Neural cell (in vitro differentiated cells): ENCODE measurements around the gene PPIG. TPM values are rescaled to one million over a fixed set of nuclear protein-coding genes. Genes with fewer than 3 reads are reported as not detected.

Source experiments
- H2AFZ ChIP-seq: fragments of 200-600, 300-800 bp; sonication (generic), shearing (Covaris generic); 2 replicates; pipeline ENCODE4 v1.6.0; 2014; ENCODE audit warnings: low read depth, mild to moderate bottlenecking, antibody characterized with exemption, low read length, moderate library complexity
- H3F3A ChIP-seq: fragments of 200-600 bp; shearing (Covaris generic); 2 replicates; pipeline ENCODE4 v1.6.1; 2016; ENCODE audit warnings: mild to moderate bottlenecking, moderate library complexity, mixed read lengths, antibody characterized with exemption, low read length; ENCODE audit not compliant: insufficient read depth, poor library complexity, severe bottlenecking
- H3K27ac ChIP-seq: fragments of 200-600, 300-800 bp; sonication (generic), shearing (Covaris generic); 2 replicates; pipeline ENCODE4 v1.5.1; 2014; ENCODE audit warnings: mild to moderate bottlenecking, low read length, moderate library complexity
- H3K27me3 ChIP-seq: fragments of 300-800, 200-600 bp; sonication (generic), shearing (Covaris generic); 2 replicates; pipeline ENCODE4 v1.6.0; 2014; ENCODE audit warnings: mild to moderate bottlenecking, low read depth, low read length, moderate library complexity; ENCODE audit not compliant: insufficient read depth
- H3K36me3 ChIP-seq: fragments of 300-800, 200-600 bp; sonication (generic), shearing (Covaris generic); 2 replicates; pipeline ENCODE4 v1.5.1; 2014; ENCODE audit warnings: mild to moderate bottlenecking, antibody characterized with exemption, low read length, moderate library complexity; ENCODE audit not compliant: insufficient read depth
- H3K4me2 ChIP-seq: fragments of 300-800, 200-600 bp; sonication (generic), shearing (Covaris generic); 2 replicates; pipeline ENCODE4 v1.6.0; 2014; ENCODE audit warnings: mild to moderate bottlenecking, low read length
- H3K4me3 ChIP-seq: fragments of 300-800, 200-600 bp; sonication (generic), shearing (Covaris generic); 2 replicates; pipeline ENCODE4 v1.5.1; 2014; ENCODE audit warnings: mild to moderate bottlenecking, low read length, moderate library complexity
- H3K79me2 ChIP-seq: fragments of 200-600 bp; shearing (Covaris generic); replicated peaks from 2 replicates; pipeline ENCODE4 v1.6.0; 2014; ENCODE audit warnings: mild to moderate bottlenecking, low read length, moderate library complexity; ENCODE audit not compliant: insufficient read depth
- H3K9ac ChIP-seq: fragments of 300-800, 200-600 bp; sonication (generic), shearing (Covaris generic); 2 replicates; pipeline ENCODE4 v1.6.1; 2016; ENCODE audit warnings: mild to moderate bottlenecking, low read length, mixed read lengths
- H3K9me2 ChIP-seq: fragments of 200-600 bp; shearing (Covaris generic); 2 replicates; pipeline ENCODE4 v1.6.1; 2016; ENCODE audit warnings: mild to moderate bottlenecking, low read length, mixed read lengths; ENCODE audit not compliant: insufficient read depth
- H3K9me3 ChIP-seq: fragments of 200-600, 300-800 bp; sonication (generic), shearing (Covaris generic); 2 replicates; pipeline ENCODE4 v1.6.1; 2016; ENCODE audit warnings: mild to moderate bottlenecking, mixed run types, low read length, moderate library complexity, mixed read lengths
- H4K20me1 ChIP-seq: fragments of 200-600 bp; shearing (Covaris generic); 2 replicates; pipeline ENCODE4 v1.6.1; 2016; ENCODE audit warnings: mild to moderate bottlenecking, mixed run types; ENCODE audit not compliant: insufficient read depth
- CTCF ChIP-seq: fragments of 450-650 bp; IDR thresholded peaks from 2 replicates; pipeline ENCODE4 v1.5.1; 2014; ENCODE audit warnings: antibody characterized with exemption, mild to moderate bottlenecking, moderate library complexity; ENCODE audit not compliant: poor library complexity, severe bottlenecking
- EP300 ChIP-seq: fragments of 450-650 bp; conservative IDR thresholded peaks from 2 replicates; pipeline ENCODE4 v1.6.1; 2014; ENCODE audit warnings: antibody characterized with exemption, mild to moderate bottlenecking, moderate library complexity; ENCODE audit not compliant: poor library complexity, severe bottlenecking
- EZH2 ChIP-seq: fragments of 200-600, 300-800 bp; shearing (Covaris generic), sonication (generic); IDR thresholded peaks from 2 replicates; pipeline ENCODE4 v1.6.1; 2014; ENCODE audit warnings: antibody characterized with exemption, low read length, borderline replicate concordance, mild to moderate bottlenecking; ENCODE audit not compliant: insufficient read depth, poor library complexity, severe bottlenecking
- MXI1 ChIP-seq: fragments of 450-650 bp; conservative IDR thresholded peaks from 2 replicates; pipeline ENCODE4 v1.6.1; 2014; ENCODE audit warnings: antibody characterized with exemption, mild to moderate bottlenecking; ENCODE audit not compliant: poor library complexity, severe bottlenecking
- POLR2AphosphoS5 ChIP-seq: IDR thresholded peaks from 2 replicates; pipeline ENCODE4 v1.6.1; 2012
- RAD21 ChIP-seq: fragments of 450-650 bp; conservative IDR thresholded peaks from 2 replicates; pipeline ENCODE4 v1.6.1; 2014; ENCODE audit warnings: antibody characterized with exemption, mild to moderate bottlenecking, moderate library complexity
- REST ChIP-seq: IDR thresholded peaks from 2 replicates; pipeline ENCODE4 v1.6.1; 2012; ENCODE audit warnings: borderline replicate concordance
- SMC3 ChIP-seq: fragments of 450-650 bp; conservative IDR thresholded peaks from 2 replicates; pipeline ENCODE4 v1.6.1; 2014; ENCODE audit warnings: antibody characterized with exemption, mild to moderate bottlenecking, moderate library complexity; ENCODE audit not compliant: poor library complexity
- TAF1 ChIP-seq: IDR thresholded peaks from 2 replicates; pipeline ENCODE4 v1.6.1; 2012; ENCODE audit warnings: low read depth
- polyA plus RNA-seq: library from polyadenylated mRNA; depleted of rRNA; stranded (reverse); fragments of >200 nt; gene quantifications from 2 replicates; pipeline ENCODE4 v1.2.3, GENCODE V29; 2014

PPIG gene
- polyA plus RNA-seq, 1 donor from 2014 or later: 45.0 TPM

GRCh38 chr2:169599568-169599967 is 15.4 kb downstream of the PPIG start:
- H4K20me1 ChIP-seq: no peaks in the 10 kb centered on the region
- no peak overlapping the region for H3K4me2 ChIP-seq

GRCh38 chr2:169609264-169609663 is 25.1 kb downstream of the PPIG start:
- Histone ChIP-seq H3K4me2 (no peak overlapping the region), H3K9me3 (no peaks in the 10 kb centered on the region), H3K27me3 (no peaks in the 10 kb centered on the region), H3K79me2 (no peaks in the 10 kb centered on the region), H2AFZ (no peak overlapping the region), H3F3A (no peaks in the 10 kb centered on the region), H4K20me1 (no peaks in the 10 kb centered on the region), H3K4me3 (no peak overlapping the region), H3K36me3 (peaks cover 12% of the 10 kb centered on the region), H3K9me2 (no peaks in the 10 kb centered on the region), H3K9ac (no peak overlapping the region), H3K27ac (no peak overlapping the region)
- TF ChIP-seq CTCF: no peak
- no peak for TF ChIP-seq EZH2
- TF ChIP-seq SMC3: no peak
- no peak for TF ChIP-seq MXI1
- no peak for TF ChIP-seq REST
- no peak for TF ChIP-seq TAF1
- no peak for TF ChIP-seq POLR2AphosphoS5

More at GRCh38 chr2:169599568-169599967, 15.4 kb downstream of the PPIG start:
- H3K79me2 ChIP-seq: peaks cover 42% of the 10 kb centered on the region
- H3K9me3 ChIP-seq: no peaks in the 10 kb centered on the region
- H3K4me3 ChIP-seq: no peak overlapping the region
- TF ChIP-seq MXI1: no peak
- no peak for TF ChIP-seq EP300
- TF ChIP-seq POLR2AphosphoS5: no peak
- TF ChIP-seq CTCF: no peak
- no peak for TF ChIP-seq SMC3
- TF ChIP-seq EZH2: no peak
- TF ChIP-seq RAD21: no peak
- TF ChIP-seq REST: no peak
- TF ChIP-seq TAF1: no peak
- H3K9ac ChIP-seq: no peak overlapping the region
- H3K36me3 ChIP-seq: no peaks in the 10 kb centered on the region
- H3K27me3 ChIP-seq: no peaks in the 10 kb centered on the region
- no peak overlapping the region for H2AFZ ChIP-seq
- no peak overlapping the region for H3K27ac ChIP-seq
- H3F3A ChIP-seq: no peaks in the 10 kb centered on the region
- H3K9me2 ChIP-seq: no peaks in the 10 kb centered on the region
